ENCODE data around the gene FLCN. TPM values are rescaled to one million over a fixed set of nuclear protein-coding genes. Genes with fewer than 3 reads are reported as not detected.

FLCN gene
- total and polyA plus RNA-seq, 2 donors (not counting 1 experiment from before 2014, with no cell fraction given) = 16.4 to 68.5 TPM

DNA sequence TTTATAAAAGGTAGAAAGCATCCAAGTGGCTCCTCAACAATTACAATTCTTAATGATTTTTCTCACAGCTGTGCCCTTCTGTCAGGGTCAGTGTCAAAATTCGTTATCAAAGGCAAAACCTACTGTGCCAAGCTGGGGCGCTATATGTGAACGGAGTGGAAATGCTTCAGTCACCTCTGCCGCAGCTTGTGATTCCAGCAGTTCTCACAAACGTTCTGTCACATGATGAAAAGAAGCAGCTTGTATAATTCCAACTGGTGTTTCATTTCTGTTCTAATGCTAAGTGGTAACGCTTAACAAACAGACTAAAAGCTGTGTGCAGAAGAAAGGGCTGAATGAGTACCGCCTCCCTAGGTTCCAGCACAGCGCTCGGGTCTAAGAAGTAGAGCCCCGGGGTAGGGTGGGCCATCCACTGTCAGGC, 45.0 kb downstream of the FLCN start:
- Histone ChIP-seq H3K79me2 (ENCODE audit: control insufficient read depth, insufficient read depth, low read length) (no peaks in the 10 kb centered on the region), H3K4me2 (ENCODE audit: extremely low read depth, insufficient read depth, low read length) (no peak overlapping the region)
- DNase-seq (ENCODE audit: low read depth in 2 of 2) = peak; percentile 31 to 47

DNA sequence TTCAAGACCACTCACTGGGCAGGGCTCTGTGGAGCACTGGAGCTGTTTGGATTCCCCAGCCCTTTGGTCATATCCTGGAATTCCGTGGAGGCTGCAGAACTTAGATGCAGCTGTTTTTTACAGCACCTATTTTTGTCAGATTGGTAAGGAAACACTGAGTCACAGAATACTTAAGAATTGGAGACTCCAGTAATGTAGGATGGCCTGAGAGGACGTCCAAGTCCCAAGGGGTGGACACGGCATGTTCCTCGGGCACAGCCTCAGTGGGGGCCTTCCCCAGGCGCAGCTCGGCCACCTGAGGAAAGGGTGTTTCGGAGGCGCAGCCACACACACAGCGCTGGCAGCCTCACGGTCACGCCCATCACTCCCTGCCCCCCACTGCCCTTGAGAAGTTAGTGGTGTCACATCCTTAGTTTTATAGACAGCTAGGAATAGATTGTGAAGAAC, 45.6 kb downstream of the FLCN start:
- no peaks in the 10 kb centered on the region for H3K27me3 ChIP-seq (ENCODE audit: control insufficient read depth, insufficient read depth, low read length)
- H3K4me2 ChIP-seq (ENCODE audit: extremely low read depth, insufficient read depth, low read length) = peak overlapping the region; percentile 52
- no peaks in the 10 kb centered on the region for H3K79me2 ChIP-seq (ENCODE audit: control insufficient read depth, insufficient read depth, low read length)
- no peak overlapping the region for H2AFZ ChIP-seq (ENCODE audit: low read length)
- no peak overlapping the region for H3K4me3 ChIP-seq (replicated peaks in 1 of 4; ENCODE audit: control extremely low read depth in 1 of 4, insufficient read depth in 1 of 4, low read depth in 3 of 4, low read length in 4 of 4)
- no peaks in the 10 kb centered on the region for H4K20me1 ChIP-seq (ENCODE audit: control insufficient read depth, extremely low read depth, insufficient read depth, low read length)
- no peak overlapping the region for H3K9ac ChIP-seq (ENCODE audit: insufficient read depth, low read length)
- H3K27ac ChIP-seq (ENCODE audit: insufficient read depth, low read length) = peak overlapping the region; percentile 20
- TF ChIP-seq CTCF (conservative IDR thresholded peaks at IDR 0.05 in 1 of 2, IDR thresholded peaks at IDR 0.05 in 1 of 2; ENCODE audit: low read depth in 1 of 2, low read length in 2 of 2) (no peak), EZH2 (IDR thresholded peaks at IDR 0.05; ENCODE audit: low read length, missing control alignments) (no peak)
- H3K36me3 ChIP-seq (ENCODE audit: control insufficient read depth, insufficient read depth, low read length) = peaks cover 4% of the 10 kb centered on the region
- H3K4me1 ChIP-seq (ENCODE audit: control insufficient read depth, extremely low read depth, insufficient read depth, low read length) = peaks cover 20% of the 10 kb centered on the region
- H3K9me3 ChIP-seq (ENCODE audit: control insufficient read depth, insufficient read depth, low read depth, low read length) = no peaks in the 10 kb centered on the region
- DNase-seq (ENCODE audit: low read depth in 2 of 2) = peak; percentile 50 to 95

More for the DNA sequence above, 45.0 kb downstream of the FLCN start:
- H3K9me3 ChIP-seq (ENCODE audit: control insufficient read depth, insufficient read depth, low read depth, low read length) = no peaks in the 10 kb centered on the region
- H3K36me3 ChIP-seq (ENCODE audit: control insufficient read depth, insufficient read depth, low read length) = peaks cover 4% of the 10 kb centered on the region
- no peak for TF ChIP-seq CTCF (conservative IDR thresholded peaks at IDR 0.05 in 1 of 2, IDR thresholded peaks at IDR 0.05 in 1 of 2; ENCODE audit: low read depth in 1 of 2, low read length in 2 of 2)
- no peak for TF ChIP-seq EZH2 (IDR thresholded peaks at IDR 0.05; ENCODE audit: low read length, missing control alignments)
- no peak overlapping the region for H2AFZ ChIP-seq (ENCODE audit: low read length)
- peaks cover 20% of the 10 kb centered on the region for H3K4me1 ChIP-seq (ENCODE audit: control insufficient read depth, extremely low read depth, insufficient read depth, low read length)
- H3K27ac ChIP-seq (ENCODE audit: insufficient read depth, low read length) = peak overlapping the region; percentile 20
- H4K20me1 ChIP-seq (ENCODE audit: control insufficient read depth, extremely low read depth, insufficient read depth, low read length) = no peaks in the 10 kb centered on the region
- no peaks in the 10 kb centered on the region for H3K27me3 ChIP-seq (ENCODE audit: control insufficient read depth, insufficient read depth, low read length)
- no peak overlapping the region for H3K4me3 ChIP-seq (replicated peaks in 1 of 4; ENCODE audit: control extremely low read depth in 1 of 4, insufficient read depth in 1 of 4, low read depth in 3 of 4, low read length in 4 of 4)
- H3K9ac ChIP-seq (ENCODE audit: insufficient read depth, low read length) = no peak overlapping the region

DNA sequence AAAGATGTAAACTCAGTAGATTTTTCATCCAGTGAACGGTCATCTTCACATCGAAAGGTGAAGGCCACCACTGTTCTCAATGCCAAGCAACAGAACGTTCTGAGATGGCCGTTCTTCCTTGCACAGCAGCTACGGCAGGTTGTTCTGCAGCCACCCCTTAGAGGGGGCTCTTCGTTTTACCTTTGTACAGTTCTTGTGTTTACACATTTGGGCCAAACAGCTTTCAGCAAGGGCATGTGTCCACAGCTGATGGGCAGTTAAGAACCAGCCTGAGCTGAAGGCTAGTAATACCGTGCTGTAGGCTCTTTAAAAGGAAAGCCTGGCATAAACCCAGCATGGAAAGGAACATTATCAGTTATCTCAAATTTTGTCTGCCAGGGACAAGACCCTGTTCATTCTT, 46.8 kb downstream of the FLCN start:
- no peak overlapping the region for H3K4me2 ChIP-seq (ENCODE audit: extremely low read depth, insufficient read depth, low read length)
- H3K79me2 ChIP-seq (ENCODE audit: control insufficient read depth, insufficient read depth, low read length) = no peaks in the 10 kb centered on the region
- H3K36me3 ChIP-seq (ENCODE audit: control insufficient read depth, insufficient read depth, low read length) = peaks cover 7% of the 10 kb centered on the region
- H3K4me3 ChIP-seq (replicated peaks in 1 of 4; ENCODE audit: control extremely low read depth in 1 of 4, insufficient read depth in 1 of 4, low read depth in 3 of 4, low read length in 4 of 4) = no peak overlapping the region
- no peaks in the 10 kb centered on the region for H3K27me3 ChIP-seq (ENCODE audit: control insufficient read depth, insufficient read depth, low read length)
- H3K9me3 ChIP-seq (ENCODE audit: control insufficient read depth, insufficient read depth, low read depth, low read length) = no peaks in the 10 kb centered on the region
- H4K20me1 ChIP-seq (ENCODE audit: control insufficient read depth, extremely low read depth, insufficient read depth, low read length) = no peaks in the 10 kb centered on the region
- peaks cover 24% of the 10 kb centered on the region for H3K4me1 ChIP-seq (ENCODE audit: control insufficient read depth, extremely low read depth, insufficient read depth, low read length)
- TF ChIP-seq CTCF (conservative IDR thresholded peaks at IDR 0.05 in 1 of 2, IDR thresholded peaks at IDR 0.05 in 1 of 2; ENCODE audit: low read depth in 1 of 2, low read length in 2 of 2) (no peak), EZH2 (IDR thresholded peaks at IDR 0.05; ENCODE audit: low read length, missing control alignments) (no peak)
- no peak overlapping the region for H2AFZ ChIP-seq (ENCODE audit: low read length)
- no peak overlapping the region for H3K27ac ChIP-seq (ENCODE audit: insufficient read depth, low read length)
- DNase-seq (ENCODE audit: low read depth in 2 of 2) = no peak
- H3K9ac ChIP-seq (ENCODE audit: insufficient read depth, low read length) = no peak overlapping the region
